ENCODE data around the gene NDUFS2. TPM values are rescaled to one million over a fixed set of nuclear protein-coding genes. Genes with fewer than 3 reads are reported as not detected.

Gene NDUFS2
- total RNA-seq: 106 TPM

DNA sequence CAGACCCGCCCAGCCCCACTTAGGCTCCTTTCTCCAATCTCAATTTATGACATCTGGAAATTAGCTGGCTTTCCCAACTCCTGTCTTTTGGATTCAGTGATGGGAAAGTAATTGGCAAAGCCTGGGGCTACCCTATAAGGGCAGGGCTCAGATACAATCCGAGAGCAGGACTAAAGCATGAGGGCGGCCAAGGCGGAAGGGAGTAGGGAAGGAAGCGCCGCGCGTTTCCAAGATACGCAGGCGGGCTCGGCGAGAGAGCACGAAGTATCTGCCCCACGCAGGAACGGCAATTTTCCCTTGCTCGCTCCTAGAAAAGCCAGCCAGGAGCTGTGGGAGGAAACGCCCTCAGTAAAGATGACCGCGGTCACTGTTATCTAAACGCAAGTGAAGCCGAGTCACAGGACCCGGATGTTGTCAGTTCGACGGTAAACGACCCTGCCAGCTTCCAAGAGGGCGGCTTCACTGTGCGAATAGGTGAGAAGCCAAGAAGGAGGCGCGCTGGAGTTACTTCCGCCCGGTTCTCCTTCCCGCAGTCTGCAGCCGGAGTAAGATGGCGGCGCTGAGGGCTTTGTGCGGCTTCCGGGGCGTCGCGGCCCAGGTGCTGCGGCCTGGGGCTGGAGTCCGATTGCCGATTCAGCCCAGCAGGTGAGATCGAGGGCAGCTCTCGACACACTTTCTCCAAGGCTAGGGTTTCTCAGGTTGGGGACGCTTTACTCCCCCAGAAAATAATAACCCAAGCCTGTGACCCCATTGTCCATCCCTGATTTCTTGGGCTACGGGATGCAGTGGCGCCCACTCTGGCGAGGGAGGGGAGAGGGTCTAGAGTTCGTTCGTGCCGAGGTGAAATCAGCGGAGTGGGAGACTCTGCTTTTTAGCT is at the start of gene NDUFS2:
Gene NDUFS2, plus strand, starts transcription at position 532 of the 877 bp plus-strand sequence. Its CDS starts 19 bp downstream, at position 551.
- peak; percentile 83 to 98 (median 98) for DNase-seq (ENCODE audit: low read depth in 2 of 3, low spot score in 2 of 3)

GRCh38 chr1:161153176-161153575 is 49.0 kb upstream of the NDUFS2 start:
- no peak for DNase-seq (ENCODE audit: low read depth in 2 of 3, low spot score in 2 of 3)

DNA sequence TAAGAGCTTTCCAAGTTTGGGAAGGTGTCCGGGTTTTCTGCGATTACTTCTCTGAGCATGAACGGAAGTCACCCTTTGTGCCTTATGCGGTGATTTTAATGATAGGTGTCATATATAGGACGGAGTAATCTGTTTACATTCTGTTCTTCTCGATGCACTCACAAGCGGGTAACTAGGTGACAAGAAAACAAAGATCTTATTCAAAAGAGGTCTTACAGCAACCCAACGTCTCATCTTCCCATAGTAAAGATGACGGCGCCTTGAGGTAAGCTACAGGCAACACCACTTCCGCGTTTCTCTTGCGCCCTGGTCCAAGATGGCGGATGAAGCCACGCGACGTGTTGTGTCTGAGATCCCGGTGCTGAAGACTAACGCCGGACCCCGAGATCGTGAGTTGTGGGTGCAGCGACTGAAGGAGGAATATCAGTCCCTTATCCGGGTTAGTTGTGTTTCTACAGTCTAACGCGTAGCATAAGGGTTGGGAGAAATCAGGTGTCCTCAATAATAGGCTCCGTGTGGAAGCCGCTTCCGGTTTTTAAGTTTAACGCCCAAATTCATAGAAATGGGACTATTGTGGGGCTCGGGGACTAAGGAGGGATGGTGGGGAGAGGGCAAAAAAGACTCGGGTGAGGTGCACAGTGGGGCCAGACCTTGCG is 48.4 kb upstream of the NDUFS2 start, which contains the start of gene UFC1:
Gene UFC1, plus strand, starts transcription at position 297 of the 656 bp plus-strand sequence. Its CDS starts 20 bp downstream, at position 317.
- peak; percentile 76 to 95 (median 91) for DNase-seq (ENCODE audit: low read depth in 2 of 3, low spot score in 2 of 3)

- no peak for DNase-seq (ENCODE audit: low read depth in 2 of 3, low spot score in 2 of 3)
These were observed 44.3 kb upstream of the NDUFS2 start for GRCh38 chr1:161157867-161158266.

DNA sequence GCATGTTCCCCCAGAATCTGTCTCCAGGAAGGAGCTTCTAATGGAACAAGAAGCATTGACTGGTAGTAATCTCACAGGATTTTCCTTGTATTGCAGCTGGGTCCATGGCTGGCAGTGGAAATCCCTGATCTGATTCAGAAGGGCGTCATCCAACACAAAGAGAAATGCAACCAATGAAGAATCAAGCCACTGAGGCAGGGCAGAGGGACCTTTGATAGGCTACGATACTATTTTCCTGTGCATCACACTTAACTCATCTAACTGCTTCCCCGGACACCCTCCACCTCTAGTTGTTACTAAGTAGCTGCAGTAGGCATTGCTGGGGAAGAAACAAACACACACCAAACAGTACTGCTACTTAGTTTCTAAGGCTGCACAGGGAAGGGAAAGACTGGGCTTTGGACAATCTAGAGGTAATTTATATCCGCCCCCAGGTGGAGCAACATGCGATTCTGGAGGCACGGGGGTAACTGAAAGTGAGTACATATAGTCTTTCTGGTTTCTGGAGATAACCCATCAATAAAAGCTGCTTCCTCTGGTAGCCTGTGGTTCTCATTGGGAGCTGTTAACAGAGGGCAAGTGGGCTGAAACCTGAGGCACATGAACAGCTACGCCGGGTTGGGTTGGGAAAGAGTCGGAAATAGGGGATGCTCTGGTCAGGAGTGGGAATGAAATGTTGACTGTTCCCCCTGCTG is 43.7 kb upstream of the NDUFS2 start:
- peak in 2 of 3 donors; percentile 24 to 43 for DNase-seq (ENCODE audit: low read depth in 2 of 3, low spot score in 2 of 3)

DNA sequence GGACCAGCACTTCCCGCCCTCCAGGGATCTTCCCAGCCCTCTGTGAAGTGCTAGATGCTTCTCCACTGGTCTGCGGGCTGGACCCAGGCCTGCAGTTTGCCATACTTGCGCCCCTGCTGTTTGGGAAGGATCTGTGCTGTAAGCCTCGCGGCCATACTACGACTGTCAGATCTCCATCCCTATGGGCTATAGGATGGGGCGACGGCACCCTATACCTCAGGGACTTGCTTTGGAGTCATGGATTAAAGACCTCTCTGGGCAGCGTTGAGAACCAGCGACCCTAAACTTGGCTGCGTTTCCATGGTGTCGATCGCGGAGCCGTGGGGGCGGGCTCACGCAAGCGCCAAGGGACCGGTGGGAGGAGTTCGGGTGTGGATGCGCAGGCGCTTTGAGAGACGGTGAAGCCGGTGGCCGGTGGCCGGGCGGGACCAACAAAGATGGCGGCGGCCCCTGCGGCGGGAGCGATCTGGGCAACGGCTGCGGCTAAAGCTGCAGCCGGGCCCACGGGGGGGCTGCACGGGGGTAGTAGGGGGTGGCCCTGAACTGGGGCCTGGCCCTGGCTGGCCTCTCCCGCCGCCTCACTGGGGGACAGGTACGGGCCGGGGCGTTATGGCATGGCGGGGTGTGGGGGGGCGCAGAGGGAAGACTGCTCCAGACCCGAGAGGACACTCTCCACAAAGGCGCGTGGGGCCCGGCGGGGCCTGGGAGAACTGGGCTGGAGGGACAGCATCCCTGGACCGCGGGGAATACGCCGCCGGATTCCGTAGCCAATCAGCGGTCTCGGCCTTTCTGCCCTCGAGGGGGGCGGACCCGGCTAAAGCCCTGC is 42.9 kb upstream of the NDUFS2 start, which contains the start of gene USP21:
Gene USP21, plus strand, starts transcription at position 414 of the 826 bp plus-strand sequence. CDS start 1,141 bp downstream, outside the sequence.
- DNase-seq (ENCODE audit: low read depth in 2 of 3, low spot score in 2 of 3): peak; percentile 76 to 94 (median 90)

DNA sequence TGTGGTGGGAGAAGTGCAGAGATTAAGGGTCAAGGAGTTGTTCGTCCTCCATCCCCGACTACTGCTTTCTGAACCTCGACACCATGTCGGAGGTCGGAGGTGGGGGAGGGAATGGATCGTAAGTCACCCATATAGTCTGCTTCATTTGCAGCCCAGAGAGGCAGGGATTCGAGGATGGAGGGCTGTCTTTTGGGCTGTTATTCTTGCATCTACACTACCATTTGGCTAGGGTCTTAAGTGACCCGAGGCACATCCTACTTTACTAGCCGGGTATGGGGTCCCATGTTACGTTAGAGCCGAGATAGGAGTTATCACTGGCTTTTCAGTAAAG is 42.3 kb upstream of the NDUFS2 start:
- DNase-seq (ENCODE audit: low read depth in 2 of 3, low spot score in 2 of 3): no peak

GRCh38 chr1:161160671-161161145 is 41.5 kb upstream of the NDUFS2 start:
- no peak for DNase-seq (ENCODE audit: low read depth in 2 of 3, low spot score in 2 of 3)

DNA sequence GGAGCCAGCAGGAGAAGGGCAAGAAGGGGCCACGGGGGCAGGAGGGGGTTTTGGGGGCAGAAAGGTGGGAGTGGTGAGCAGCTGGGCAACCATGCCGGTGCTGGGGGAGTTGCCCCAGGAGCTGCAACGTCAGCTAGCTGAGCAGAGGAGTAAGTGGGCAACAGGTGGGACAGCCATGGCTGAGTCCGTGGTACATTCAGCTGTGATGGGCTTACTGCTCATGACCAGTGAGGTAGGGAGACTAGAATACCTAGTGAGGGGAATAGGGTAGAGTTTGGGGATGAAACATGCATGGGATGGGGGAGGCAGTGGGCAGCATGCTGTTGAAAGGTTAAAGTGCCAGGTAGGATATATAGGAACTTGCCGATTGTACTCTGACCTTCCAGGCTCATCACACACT is 40.5 kb upstream of the NDUFS2 start:
- no peak for DNase-seq (ENCODE audit: low read depth in 2 of 3, low spot score in 2 of 3)

GRCh38 chr1:161162052-161162451 is 40.1 kb upstream of the NDUFS2 start:
- DNase-seq (ENCODE audit: low read depth in 2 of 3, low spot score in 2 of 3): no peak

DNA sequence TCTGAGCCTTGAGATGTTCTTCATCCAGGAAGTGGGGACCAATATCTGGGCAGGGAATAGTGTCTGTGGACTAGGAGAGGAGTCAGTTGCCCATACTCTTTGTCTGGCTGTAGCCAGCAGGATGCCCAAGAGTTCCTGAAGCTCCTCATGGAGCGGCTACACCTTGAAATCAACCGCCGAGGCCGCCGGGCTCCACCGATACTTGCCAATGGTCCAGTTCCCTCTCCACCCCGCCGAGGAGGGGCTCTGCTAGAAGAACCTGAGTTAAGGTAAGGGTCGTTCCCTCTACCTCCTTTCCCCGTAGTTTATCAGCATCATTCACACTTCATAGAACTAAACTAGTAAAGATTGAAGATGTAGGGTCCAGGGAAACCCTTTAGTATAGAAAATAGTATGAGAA is 39.4 kb upstream of the NDUFS2 start:
- no peak for DNase-seq (ENCODE audit: low read depth in 2 of 3, low spot score in 2 of 3)

DNA sequence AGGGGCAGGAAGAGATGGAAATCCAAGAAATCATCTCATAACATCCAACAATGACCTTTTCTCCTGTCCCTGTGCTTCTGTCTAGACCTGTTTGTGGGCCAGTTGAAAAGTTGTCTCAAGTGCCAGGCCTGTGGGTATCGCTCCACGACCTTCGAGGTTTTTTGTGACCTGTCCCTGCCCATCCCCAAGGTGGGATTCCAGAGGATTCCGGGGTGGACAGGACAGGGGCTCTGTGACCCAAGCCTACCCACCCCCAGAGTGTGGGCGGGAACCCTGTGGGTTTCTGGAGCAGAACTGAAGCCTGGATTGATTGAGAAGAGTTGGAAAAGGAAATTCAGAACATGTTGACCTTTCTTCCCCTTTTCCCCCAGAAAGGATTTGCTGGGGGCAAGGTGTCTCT is 38.4 kb upstream of the NDUFS2 start:
- no peak for DNase-seq (ENCODE audit: low read depth in 2 of 3, low spot score in 2 of 3)

- DNase-seq (ENCODE audit: low read depth in 2 of 3, low spot score in 2 of 3): no peak
These were observed 37.1 kb upstream of the NDUFS2 start for GRCh38 chr1:161164901-161165610.

- DNase-seq (ENCODE audit: low read depth in 2 of 3, low spot score in 2 of 3): peak; percentile 86 to 98 (median 96)
These were observed 36.2 kb upstream of the NDUFS2 start, which contains the start of gene PPOX for GRCh38 chr1:161165742-161166668. Gene PPOX, plus strand, starts transcription at chr1:161166426. Its CDS starts 422 bp downstream, at chr1:161166848.

DNA sequence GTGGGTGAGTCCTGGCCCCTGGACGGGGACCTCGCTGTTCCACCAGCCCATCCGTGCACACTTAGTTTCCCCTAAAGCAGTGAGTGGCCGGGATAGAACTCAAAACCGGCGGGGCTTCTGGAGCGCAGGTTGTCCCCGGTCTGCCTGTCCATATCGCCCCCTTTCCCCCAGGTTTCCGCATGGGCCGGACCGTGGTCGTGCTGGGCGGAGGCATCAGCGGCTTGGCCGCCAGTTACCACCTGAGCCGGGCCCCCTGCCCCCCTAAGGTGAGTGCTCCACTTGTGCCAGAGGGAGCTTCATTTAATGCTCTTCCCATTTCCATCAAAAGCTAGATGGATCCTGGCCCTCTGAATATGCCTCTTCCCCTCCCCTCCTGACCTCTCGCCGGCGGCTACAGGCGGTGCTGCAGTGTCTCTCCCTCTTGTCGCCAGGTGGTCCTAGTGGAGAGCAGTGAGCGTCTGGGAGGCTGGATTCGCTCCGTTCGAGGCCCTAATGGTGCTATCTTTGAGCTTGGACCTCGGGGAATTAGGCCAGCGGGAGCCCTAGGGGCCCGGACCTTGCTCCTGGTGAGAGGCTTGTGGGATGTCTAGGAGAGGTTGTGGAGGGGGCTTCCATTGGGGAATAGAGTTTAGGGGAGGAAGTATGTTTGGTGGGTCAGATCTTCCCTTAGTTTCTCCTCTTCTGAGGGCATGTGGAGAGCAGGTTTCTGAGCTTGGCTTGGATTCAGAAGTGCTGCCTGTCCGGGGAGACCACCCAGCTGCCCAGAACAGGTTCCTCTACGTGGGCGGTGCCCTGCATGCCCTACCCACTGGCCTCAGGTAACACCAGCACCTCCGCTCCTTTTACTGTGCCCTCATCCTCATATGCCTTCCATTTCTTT is 35.3 kb upstream of the NDUFS2 start:
- peak in 1 of 3 donors; percentile 23 for DNase-seq (ENCODE audit: low read depth in 2 of 3, low spot score in 2 of 3)

DNA sequence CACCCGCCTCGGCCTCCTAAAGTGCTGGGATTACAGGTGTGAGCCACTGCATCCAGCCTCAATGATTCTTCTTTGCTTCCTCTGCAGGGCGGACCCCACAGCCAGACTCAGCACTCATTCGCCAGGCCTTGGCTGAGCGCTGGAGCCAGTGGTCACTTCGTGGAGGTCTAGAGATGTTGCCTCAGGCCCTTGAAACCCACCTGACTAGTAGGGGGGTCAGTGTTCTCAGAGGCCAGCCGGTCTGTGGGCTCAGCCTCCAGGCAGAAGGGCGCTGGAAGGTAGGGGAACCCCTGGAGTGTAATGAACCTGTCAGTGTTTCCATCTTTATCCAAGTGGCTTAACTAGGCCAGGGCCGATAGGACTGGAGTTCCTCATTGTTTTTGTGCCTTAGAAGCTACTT is 33.3 kb upstream of the NDUFS2 start:
- no peak for DNase-seq (ENCODE audit: low read depth in 2 of 3, low spot score in 2 of 3)

DNA sequence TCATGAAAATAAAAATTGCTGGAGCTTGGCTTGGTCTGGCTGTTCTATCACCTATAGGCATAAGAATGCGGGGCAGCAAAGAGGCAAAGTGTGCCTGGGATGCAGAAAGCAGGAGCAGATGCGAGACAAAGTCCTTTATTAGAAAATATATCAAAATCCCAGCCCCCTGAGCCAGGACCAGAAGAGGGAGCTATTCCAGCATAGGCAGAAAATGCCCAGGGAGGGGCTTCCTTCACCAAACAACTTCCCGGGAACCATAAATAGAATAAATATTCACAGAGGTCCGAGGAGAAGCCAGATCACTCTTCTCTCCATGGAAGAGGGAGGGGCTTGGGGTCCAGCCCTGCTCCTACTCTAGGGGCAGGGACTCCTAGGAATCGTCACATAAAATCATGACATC is 31.0 kb upstream of the NDUFS2 start:
- no peak for DNase-seq (ENCODE audit: low read depth in 2 of 3, low spot score in 2 of 3)
